GM18867 (cell line): ENCODE results near the gene FGF7.
A peak's percentile ranks its signal among the peaks of the same experiment; 100 is the strongest.
"Not testable (repeated sequence)": the region's sequence is repeated elsewhere in the genome, so short reads cannot be mapped to it uniquely, and the experiment has no call there.

ENCODE experiments used
- ATAC-seq: cut with Tn5 transposase; IDR thresholded peaks from one replicate; pipeline ENCODE4 v1.9.1; 2021; ENCODE audit warnings: mild to moderate bottlenecking, moderate library complexity; ENCODE audit not compliant: unreplicated experiment

Gene FGF7

GRCh38 chr15:49423021-49423420 lies at the start of gene FGF7:
FGF7 (plus strand) TSS chr15:49423242; CDS start chr15:49424298, 1,056 bp downstream.
- no peak for ATAC-seq

- no peak for ATAC-seq
Observed at GRCh38 chr15:49379996-49380395, 43.0 kb upstream of the FGF7 start.

GRCh38 chr15:49380912-49381311 lies 42.1 kb upstream of the FGF7 start:
- ATAC-seq = no peak

GRCh38 chr15:49382394-49382793 lies 40.6 kb upstream of the FGF7 start:
- ATAC-seq = no peak

GRCh38 chr15:49383266-49383665 lies 39.8 kb upstream of the FGF7 start:
- ATAC-seq = no peak

- no peak for ATAC-seq
Observed at GRCh38 chr15:49387471-49387870, 35.6 kb upstream of the FGF7 start.

GRCh38 chr15:49402515-49403296 lies 20.3 kb upstream of the FGF7 start:
- ATAC-seq = not testable (repeated sequence)

- ATAC-seq = no peak
Observed at GRCh38 chr15:49406352-49407118, 16.5 kb upstream of the FGF7 start.

- no peak for ATAC-seq
Observed at GRCh38 chr15:49410641-49411040, 12.4 kb upstream of the FGF7 start.

GRCh38 chr15:49412797-49413196 lies 10.2 kb upstream of the FGF7 start:
- ATAC-seq = no peak

- ATAC-seq = no peak
Observed at GRCh38 chr15:49415149-49415548, 7.9 kb upstream of the FGF7 start.

- ATAC-seq = no peak
Observed at GRCh38 chr15:49415638-49416037, 7.4 kb upstream of the FGF7 start.

GRCh38 chr15:49418811-49419210 lies 4.2 kb upstream of the FGF7 start:
- ATAC-seq = no peak

- peak; percentile 83 for ATAC-seq
Observed at GRCh38 chr15:49421991-49422390, 1.1 kb upstream of the FGF7 start.

GRCh38 chr15:49423901-49424550 lies 984 bp downstream of the FGF7 start:
- no peak for ATAC-seq

GRCh38 chr15:49424954-49425353 lies 1.9 kb downstream of the FGF7 start:
- ATAC-seq = no peak

GRCh38 chr15:49427372-49427771 lies 4.3 kb downstream of the FGF7 start:
- ATAC-seq = no peak

GRCh38 chr15:49428409-49429095 lies 5.5 kb downstream of the FGF7 start:
- ATAC-seq = no peak

GRCh38 chr15:49430046-49430445 lies 7.0 kb downstream of the FGF7 start:
- ATAC-seq = no peak

- ATAC-seq = no peak
Observed at GRCh38 chr15:49435174-49435573, 12.1 kb downstream of the FGF7 start.

GRCh38 chr15:49436751-49437150 lies 13.7 kb downstream of the FGF7 start:
- ATAC-seq = no peak
